GM18861 (cell line): ENCODE data around the gene MICU1.
"Not testable (repeated sequence)": the region's sequence is repeated elsewhere in the genome, so short reads cannot be mapped to it uniquely, and the experiment has no call there.

Experiments used
- ATAC-seq: cut with Tn5 transposase; IDR thresholded peaks from one replicate; pipeline ENCODE4 v1.9.1; 2021; ENCODE audit not compliant: unreplicated experiment

The MICU1 gene

DNA sequence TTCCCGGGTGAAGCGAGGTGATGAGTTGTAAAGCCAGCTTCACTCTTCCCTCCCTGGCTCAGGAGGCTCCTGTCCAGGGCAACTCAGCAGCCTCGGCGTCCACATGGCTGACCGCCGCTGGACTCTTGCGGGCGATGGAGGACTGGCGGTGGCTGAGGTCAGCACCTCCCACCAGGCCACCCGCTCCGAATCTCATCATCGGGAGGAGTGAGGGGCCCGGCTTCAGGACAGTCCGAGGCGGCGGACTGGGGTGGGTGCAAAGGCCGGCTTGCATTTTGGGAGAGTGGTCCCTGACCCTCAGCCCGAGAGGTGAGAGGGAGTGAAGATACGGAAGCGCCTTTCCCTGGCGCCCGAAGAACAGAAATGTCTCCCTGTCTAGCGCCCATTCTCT, 271.9 kb downstream of the MICU1 start:
- ATAC-seq, result no peak

DNA sequence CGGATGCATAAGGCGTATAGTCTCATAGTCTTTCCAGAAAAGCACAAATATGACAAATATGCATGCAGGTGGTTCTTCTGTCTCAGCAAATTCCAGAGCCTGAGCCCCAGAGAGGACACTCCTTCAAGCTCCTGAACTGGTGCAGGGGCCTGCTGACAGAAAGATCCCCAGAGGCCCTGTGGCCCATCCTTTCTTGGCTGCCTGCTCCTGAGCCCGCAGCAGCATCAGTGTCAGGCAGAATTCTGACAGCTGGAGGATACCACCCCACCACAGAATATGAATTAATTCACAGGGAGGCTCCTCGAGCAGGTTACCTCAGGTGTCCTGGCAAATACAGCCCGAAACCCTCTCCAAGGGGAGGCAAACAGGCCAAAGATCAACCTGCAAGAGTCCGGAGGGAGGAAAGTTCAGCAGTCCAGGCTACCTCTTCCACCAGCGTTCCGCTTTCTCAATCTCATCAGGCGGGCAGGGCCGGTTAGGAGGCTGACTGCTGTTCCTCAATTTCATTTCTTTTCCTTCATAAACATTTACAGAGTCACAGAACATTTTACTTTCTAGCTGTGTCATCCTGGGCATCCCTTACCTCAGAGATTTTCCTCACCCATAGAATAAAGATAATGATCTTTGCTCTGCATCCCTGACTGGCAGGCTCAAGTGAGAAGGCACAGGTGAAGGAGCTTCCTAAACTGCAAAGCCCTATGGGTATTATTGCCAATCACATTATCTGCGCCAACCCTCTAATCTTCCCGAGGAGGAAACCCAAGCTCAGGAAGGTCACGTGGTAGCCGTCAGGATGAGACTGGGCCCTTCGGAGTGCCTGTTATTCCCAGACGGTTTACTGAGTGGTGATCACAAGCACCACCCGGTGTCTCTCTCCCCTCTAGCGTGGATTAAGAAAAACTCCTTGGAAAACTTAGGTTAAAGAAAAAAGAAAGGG, 272.6 kb downstream of the MICU1 start:
- ATAC-seq, result no peak

DNA sequence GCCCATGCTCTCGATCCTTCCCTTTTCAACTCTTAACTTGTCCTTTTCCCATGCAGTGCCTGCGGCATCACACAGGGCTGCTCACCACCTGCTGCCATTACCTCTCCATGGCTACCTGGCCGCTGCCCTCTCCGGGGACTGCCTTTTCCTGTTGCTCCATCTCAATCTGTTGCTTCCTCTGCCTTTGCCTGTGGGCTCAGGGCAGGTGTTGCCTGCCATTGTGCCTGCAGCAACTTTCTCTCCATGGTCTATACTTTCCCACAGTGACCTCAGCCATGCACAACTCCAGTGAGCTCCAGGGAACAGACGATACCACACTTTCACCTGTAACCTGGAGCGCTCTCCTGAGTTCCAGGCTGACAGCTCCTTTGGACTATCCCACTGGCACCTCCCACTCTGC, 274.4 kb downstream of the MICU1 start:
- ATAC-seq, result no peak

DNA sequence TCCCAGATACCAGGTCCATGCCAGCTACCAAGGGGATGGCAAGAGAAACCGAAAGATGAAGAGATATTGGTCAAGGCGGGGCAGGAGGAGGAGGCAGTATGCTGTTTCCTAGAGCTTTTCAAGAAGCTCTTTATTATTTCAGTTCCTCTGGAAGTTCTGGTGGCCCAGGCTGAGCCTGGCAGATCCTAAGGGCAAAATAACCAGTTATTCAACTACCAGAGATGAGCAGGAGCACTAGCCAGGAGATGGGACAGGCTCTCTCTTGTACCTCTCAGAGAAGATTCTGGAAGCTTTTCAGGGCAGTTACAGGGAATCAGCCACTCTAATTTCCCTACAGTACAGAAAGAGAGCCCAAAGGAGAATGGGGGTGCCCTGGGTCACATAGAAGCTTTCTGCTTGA, 276.4 kb downstream of the MICU1 start:
- no peak for ATAC-seq

DNA sequence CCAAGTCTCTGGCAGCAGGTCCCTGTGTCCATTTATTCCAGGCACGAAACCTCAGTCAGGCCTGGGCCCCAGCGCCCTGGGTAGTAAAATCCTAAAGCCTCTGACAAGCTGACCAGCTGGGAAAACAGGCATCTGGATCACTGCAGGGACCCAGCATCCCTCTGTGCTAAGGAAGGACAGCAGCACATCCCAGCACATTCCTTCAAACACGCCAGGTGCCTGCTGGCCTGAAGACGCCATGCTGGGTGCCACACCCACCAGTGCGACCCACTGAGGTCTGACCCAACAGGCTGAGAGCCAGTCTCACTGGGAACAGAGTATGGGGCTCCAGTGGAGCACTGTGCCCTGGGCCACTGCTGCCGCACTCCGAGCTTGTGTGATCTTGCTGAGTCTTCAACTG, 277.6 kb downstream of the MICU1 start:
- ATAC-seq, result no peak

DNA sequence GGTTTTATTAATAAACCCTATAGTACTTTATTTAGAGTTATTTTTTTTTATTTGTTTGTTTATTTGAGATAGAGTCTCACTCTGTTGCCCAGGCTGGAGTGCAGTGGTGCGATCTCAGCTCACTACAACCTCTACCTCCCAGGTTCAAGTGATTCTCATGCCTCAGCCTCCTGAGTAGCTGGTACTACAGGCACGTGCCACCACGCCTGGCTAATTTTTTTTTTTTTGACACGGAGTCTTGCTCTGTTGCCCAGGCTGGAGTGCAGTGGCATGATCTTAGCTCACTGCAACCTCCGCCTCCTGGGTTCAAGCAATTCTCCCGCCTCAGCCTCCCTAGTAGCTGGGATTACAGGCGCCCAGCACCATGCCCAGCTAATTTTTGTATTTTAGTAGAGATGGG, 279.8 kb downstream of the MICU1 start:
- not testable (repeated sequence) for ATAC-seq

DNA sequence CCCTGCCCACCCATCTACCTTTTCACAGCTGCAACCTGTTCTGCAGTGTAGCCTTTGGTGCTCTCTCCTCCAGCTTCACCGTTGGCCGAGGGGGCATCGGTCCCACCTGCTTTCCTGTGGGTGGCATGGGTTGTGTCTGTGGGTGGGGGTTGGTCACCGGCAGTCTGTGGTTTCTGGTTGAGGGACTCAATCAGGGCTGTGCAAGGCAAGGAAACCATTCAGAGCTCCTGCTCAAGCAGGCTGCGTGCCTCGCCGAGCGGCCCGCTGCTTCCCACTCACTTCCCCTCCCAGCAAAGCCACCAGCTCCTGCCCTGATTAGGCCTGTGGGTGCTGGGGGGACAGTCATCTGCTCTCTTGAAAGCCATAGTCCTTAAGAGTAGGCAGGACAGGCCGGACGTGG, 280.9 kb downstream of the MICU1 start:
- ATAC-seq, result no peak

DNA sequence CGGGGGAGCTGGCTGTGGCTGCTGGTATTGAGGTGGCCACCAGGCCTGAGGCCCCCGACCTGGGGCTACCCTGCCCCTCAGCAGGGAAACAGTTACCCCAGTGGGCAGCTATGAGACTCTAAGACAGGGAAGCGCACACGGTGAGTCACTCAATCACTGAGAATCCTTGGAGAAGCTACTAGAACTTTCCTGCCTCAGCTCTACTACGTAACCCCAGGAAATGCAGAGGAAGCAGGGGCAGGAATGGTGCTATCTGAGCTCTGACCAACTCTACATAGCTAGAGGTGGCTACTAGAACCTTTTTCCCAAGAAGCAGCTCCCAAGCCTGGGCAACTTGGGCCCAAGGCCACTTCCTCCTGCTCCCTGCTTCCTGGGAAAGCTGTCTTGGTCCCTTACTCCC, 283.0 kb downstream of the MICU1 start:
- ATAC-seq, result no peak

DNA sequence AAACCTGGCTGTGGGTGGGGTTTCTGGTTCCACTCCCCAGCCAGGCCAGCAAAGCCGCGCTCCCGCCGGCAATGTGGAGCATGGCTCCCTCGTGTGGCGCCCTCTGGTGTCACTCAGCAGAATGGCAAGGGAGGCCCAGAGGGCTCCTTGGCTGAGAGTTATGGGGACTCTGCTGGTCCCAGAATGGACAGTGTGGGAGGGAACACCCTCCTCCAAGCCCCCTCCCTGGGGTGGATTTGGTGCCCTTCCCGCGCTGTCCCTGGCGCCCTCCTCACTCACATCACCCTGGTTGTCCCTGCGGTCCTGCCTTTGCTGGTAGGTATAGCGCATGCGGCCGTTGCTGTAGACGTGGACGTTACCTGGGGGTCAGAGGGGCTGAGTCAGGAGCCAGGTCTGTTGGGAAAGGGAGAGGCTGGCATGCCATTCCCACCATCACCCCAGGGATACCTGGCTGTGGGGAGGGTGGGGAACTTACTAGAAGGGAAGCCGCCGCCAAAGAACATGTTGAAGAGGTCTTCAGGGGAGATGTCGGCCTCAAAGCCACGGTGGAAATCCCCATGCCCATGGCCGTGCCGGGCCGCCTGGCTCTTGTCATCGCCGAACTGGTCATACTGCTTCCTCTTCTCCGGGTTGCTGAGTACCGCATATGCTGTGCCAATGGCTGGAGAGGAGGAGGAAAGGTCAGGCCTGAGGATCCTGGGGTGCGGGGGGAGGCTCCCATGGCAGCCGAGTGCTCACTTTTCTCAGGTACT, 285.2 kb downstream of the MICU1 start:
- ATAC-seq, result no peak

DNA sequence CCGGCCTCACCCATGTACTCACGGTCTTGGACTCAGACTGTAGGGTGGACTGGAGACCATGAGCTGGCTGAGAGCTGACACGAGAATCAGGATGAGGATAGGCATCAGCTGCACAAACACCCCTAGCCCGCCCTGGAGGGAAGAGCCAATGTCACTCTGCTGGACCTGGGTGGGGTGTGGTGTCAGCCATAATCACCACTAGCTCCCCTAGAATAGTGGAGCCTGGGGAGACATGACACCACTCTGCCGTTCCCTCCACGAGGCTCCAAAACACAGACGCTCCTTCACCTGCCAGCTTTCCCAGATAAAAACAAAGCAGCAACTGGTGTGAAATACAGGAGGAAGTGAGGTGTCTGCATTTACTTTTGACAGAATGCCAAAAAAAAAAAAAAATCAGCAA, 287.7 kb downstream of the MICU1 start:
- ATAC-seq, result no peak

DNA sequence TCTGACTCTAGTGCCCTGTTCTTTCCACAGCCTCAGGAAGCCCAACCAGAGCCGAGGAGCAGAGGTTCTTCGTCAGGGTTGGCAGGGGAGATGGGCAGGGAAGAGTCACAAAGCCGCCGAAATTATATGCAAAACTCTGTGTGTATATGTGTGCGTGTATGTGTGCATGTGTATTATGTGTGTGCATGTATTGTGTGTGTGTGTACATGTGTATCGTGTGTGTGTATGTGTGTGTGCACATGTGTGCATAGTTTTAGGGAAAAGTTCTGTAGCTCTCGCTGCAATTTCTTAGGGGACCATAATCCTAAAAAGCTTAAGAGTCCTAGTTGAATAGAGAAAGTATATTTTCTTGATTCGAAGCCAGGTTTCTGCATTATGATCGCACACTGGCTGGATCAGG, 288.2 kb downstream of the MICU1 start:
- ATAC-seq, result no peak

DNA sequence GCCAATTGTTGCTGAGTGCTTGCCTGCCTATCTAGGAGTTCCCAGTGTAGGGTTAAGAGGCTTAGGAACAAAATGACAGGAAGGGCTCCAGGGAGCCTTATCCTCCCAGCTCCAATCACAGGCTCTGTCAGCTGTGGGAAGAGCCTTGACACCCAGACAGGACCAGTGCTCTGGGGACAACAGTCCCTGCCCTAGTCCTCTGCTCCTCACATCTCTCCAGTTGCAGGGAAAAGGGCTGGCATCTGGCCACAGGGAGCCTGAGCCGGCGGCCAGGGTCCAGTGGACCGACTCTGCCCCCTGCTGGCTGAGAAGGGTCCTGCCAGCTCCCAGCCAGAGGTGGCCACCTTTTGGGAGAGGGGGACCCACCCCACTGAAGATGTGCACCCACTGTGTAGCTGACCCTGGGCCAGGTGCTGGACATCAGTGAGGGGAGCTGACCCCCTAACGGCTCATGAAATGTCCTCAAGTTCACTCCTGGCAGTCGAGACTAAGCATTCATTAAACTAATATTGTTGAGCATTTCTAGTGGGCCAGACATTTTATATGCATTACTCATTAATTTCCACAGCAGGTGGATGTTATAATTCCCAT, 288.7 kb downstream of the MICU1 start:
- no peak for ATAC-seq

DNA sequence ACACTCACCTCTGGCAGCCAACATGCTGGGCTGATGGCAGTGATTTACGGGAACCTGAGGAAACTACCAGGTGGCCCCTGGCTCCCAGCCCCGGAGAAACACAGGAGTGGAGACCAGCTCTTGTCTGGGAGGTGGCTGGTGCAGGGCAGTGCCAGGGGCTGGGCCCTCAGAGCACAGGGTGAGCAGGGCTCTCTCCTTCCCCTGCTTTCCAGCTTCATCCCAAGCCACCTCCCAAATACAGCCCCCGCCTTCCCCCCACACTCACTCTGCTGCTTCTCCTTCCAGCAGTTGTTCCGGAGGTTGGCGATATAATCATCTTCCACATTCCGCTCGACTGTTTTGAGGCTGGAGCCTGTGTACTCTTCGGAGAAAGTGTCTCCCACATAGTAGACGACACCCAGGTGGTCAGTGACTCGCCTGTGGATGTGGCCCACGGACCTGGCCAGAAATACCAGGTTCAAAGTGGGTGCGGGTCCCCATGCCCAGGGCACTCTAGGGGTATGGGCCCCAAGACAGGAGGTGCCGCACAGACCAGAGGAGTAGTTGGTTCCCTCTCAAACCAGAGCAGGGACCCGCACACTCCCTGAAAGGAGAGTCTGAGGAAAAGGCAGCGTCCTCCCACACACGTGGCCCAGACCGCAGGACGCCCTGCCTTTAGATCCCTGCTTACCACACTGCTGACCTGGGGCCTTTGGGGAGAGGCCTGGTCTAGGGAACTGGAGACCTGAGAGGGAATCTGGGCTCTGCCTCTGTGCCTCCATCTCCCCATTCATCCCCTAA, 289.4 kb downstream of the MICU1 start:
- ATAC-seq, result no peak

DNA sequence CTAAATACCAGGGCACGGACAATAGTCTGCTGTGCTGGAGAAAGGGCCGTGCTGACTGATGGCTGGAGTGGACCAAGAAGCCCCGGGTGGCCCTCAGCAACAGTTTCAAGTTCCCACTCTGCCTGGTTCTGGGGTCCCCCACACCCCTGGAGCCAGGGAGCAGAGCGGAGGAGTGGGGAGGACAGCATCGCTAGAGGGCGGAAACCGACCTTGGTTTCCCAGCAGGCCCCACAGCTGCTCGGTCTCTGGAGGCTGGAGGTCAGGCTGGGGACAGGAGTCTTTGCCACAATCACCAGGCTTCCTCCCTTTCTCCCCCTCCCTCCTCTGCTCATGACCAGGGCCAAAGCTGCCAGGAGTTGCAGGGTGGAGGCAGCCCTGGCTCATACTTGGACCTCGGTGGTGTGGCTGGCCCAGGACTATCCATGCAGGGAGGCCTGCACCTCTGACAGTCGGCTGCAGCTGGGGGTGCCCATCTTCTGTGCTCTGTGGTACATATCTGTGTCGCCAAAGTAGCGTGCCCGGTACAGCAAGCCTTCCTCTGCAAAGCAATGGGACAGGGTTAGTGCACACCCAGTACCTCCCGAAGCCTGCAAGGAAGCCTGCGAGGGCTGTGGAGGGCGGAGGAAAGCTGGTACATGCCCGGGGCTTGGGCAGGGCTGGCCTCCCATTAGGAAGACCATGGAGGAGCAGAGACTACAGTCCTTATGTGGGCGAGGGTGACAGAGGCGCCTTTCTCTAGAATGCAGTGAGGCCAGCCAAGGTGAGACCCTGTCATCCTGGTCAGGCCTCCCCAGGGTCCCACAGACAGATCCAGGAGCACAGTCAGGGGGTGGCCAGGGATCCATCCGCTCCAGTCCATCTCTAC, 290.3 kb downstream of the MICU1 start:
- ATAC-seq, result peak; percentile 24

DNA sequence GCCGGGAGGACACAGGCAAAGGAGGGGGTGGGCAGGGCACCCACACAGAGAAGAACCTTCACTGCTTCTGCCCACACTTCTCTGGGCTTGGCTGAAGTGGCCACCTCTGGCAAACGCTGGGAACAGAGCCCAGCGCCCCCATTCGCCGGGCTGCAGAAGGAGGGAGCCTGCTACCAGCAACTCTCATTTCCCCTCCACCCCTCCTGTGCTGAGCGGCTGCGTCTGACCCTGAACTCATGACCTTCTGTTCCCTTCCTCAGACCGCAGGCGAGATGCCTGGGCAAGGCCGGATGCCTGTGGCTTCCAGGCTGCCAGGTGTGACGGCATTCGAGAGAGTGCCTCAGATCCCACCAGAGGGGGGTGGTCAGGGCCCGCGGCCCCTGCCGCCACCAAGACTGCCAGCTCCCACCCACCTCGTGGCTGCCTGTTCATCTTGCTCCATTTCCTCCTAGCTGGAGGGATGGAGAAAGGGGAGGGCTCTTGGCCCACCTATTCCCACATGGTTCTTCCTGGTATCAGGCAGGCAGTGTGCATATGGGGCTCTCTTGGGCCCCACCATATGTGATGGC, 291.0 kb downstream of the MICU1 start:
- peak; percentile 55 for ATAC-seq

DNA sequence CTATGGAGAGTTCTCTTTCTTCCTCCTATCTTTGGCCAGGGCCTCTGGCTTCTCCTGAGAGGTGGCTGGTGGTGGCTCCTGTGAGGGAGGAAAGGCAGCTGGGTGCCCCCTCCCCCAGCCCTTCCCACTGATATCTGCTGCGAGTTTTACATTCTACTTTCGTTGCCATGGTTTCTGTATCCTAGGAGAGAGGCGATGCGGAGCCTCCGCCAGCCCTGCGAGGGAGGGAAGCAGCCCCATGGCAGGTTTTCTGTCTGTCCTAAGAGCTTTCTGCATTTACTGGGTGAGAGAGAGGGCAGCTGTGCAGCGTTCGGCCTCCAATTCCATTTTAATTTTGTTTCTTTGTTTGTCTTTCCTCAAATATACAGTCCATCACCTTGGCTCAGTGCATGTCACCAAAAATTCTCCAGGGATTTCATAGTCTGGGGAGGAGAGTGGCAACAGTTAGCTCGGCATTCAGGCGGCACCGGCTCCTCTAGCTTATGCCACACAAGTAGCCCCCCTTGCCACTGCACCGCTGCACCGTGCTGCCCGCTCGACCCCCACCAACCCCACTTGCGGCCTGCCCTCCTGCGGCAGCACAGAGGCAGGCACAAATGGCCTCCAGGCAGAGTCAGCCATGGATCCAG, 291.6 kb downstream of the MICU1 start:
- ATAC-seq, result no peak

DNA sequence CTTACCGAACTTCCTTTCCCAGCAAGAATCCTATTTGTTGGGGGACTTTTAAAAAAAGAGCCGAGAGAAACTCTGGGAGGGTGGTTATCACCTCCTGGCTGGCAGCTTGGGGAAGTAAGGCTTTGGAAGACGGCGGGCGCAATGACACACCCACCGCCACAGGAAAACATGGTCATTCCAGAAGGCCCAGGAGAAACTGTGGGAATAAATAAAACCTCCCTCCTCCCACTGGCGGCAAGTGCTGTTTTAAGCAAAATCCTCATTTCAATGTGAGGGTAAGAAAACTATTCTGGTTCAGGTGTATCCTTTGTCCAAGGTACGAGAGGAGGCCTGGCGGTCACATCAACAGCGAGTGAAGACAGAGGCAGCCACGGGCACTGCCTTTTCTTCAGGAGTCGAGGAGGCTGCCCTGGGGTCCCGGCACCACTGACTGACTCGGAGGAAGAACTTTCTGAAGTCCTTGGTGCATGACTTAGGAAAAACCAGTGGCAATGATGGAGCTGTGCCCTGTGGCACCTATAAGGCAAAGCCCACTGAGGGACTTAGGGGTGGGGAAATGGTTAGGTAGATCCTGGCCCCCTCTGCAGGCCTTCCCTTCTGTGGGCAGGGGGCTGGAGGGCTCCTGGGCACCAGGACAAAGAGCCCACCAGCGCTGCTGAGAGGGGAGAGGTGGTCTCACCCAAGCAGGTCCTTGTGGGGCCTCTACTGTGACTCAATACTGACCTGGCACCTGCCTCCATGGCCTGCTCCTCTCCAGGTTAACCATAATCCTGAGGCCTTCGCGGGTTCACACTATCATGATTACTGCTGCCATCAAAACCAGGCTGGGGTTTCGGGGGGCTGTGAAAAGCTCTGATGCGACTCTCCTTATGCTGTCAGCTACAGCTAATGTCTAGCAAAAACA, 292.5 kb downstream of the MICU1 start:
- ATAC-seq, result no peak

DNA sequence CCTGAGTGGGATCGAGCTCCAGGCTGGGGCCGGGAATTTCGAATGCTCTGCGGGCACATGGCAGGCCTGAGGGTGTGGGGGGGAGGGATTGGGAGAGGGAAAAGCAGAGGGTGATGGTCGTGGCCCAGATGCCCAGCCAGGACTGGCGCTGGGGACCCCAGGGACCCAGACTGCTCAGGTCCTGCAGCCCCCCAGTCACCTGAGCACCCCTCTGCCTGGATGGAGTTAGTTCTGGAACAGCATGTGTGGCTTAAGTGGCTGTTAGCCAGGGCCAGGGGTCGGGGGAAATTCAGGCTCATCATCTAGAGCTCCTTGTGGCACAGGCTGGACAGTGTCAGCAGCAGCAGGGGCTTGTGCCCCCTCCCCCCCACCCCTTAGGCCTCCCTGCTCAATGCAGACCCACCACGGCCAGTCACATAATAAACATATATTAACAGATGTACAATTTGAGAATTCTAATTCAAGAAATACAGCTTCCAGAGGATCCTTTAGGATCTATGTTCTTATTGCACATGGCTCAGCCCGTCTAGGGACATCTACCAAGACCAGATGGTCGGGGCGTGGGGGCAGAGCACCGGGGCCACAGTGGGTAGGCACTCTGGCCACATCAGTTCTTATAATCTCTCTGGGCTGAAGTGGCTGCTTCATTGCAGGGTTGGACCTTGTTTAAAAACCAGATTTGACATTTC, 293.3 kb downstream of the MICU1 start:
- no peak for ATAC-seq
